Uterus (tissue), 2 donors: ENCODE data around the gene DCUN1D2.

Experiments used
- CTCF ChIP-seq, 4 experiments: fragments of 200-600 bp in 2 of 4; fragments of 450-650 bp in 2 of 4; sonication (generic) in 2 of 4; IDR thresholded peaks; one replicate each; pipeline ENCODE4 v1.5.1; 2016 to 2019; ENCODE audit warnings: antibody characterized with exemption in 4 of 4, mild to moderate bottlenecking in 2 of 4, moderate library complexity in 1 of 4
- POLR2A ChIP-seq, 2 donors: fragments of 450-650 bp; IDR thresholded peaks; one replicate each; pipeline ENCODE4 v1.6.1; 2016; ENCODE audit warnings: antibody characterized with exemption in 2 of 2, mild to moderate bottlenecking in 1 of 2, moderate library complexity in 1 of 2

GRCh38 chr13:113454936-113455335 lies 35.6 kb downstream of the DCUN1D2 start:
- TF ChIP-seq POLR2A (IDR thresholded peaks at IDR 0.05) (no peak), CTCF (IDR thresholded peaks at IDR 0.05) (no peak)
